ENCODE measurements around the gene LMTK3.

Gene LMTK3

DNA sequence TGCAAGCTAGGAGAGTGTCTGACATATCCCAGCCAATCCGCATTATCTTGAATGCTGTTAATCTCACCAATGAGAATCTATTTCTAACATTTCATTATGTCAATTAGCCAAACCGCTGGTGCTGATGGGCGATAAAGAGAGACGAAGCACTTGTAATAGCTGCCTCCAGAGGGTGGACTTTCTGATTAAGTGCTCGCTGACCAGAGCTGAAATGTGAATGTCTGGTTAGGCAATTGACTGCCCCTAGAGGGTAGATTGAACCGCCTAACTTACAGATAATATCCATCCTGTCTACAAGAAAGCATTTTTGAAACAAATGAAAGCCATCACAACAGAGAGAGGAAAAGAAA is 66.4 kb downstream of the LMTK3 start:
- no peak for DNase-seq

DNA sequence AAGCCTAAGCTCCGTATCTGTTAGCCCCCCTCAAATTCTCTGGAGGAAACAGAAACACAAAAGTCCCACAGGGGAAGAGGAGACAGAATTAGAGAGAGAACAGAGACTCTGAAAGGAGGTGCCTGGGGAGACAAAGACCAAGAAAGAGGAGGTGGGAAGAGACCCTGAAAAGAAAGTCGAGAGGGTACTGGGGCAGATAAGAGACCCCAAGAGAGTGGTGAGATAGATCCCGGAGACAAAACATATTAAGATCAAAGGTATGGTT is 66.8 kb downstream of the LMTK3 start:
- DNase-seq = no peak

DNA sequence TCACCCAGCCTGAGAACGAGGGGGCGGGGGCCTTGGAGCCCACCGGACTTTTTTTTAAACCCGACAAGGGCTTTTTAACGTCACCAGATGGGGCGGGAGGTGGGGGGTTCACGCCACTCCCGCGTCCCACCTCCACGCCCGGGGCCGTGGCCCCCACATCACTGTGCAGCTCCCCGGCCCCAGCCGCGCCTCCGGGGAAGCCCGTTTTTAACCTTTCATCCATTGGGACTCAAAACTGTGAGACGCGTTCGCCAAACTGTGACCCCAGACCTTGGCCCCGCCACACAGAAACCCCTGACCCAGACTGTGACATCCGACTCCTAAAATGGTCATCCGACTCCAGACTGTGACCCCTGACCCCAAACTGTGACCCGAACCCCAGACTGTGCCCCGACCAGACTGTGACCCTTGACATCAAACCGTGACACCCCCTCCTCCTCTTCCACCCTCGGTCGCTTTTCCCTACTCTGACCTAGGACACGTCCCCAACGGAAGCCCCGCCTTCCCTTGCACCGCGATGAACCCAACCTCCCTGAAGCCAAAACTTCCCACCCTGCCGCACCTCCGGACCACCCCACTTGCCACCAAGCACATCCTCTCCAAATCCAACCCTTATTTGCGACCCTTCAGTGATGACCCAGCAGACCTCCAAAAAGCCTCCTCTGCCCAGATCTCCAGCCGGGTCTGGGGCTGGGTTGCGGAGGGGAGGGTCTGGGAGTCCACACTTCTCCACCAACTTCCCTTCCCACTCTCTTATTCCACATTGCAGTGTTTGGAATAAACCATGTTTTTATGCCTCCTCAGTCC is 67.3 kb downstream of the LMTK3 start:
- DNase-seq = no peak

DNA sequence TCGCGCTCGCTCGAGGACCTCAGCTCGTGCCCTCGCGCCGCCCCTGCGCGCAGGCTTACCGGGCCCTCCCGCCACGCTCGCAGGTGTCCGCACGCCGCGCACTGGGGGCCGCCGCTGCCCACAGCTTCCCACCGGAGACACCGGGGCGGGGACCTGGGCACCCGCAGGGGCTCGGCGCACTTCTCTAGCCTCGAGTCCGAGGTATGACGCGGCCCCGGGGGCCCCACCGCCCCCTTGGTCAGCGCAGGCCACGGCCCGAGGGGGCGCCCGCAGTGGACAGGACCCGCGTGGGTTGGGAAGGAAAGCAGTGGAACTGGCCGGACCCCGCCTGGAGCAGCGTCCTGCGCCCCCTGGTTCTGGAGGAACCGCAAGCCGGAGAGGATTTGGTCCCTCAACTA is 67.9 kb downstream of the LMTK3 start:
- no peak for DNase-seq

DNA sequence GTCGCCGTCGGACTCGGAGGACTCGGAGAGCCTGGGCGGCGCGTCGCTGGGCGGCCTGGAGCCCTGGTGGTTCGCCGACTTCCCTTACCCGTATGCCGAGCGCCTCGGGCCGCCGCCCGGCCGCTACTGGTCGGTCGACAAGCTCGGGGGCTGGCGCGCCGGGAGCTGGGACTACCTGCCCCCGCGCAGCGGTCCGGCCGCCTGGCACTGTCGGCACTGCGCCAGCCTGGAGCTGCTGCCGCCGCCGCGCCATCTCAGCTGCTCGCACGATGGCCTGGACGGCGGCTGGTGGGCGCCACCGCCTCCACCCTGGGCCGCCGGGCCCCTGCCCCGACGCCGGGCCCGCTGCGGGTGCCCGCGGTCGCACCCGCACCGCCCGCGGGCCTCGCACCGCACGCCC is 68.4 kb downstream of the LMTK3 start:
- no peak for DNase-seq

DNA sequence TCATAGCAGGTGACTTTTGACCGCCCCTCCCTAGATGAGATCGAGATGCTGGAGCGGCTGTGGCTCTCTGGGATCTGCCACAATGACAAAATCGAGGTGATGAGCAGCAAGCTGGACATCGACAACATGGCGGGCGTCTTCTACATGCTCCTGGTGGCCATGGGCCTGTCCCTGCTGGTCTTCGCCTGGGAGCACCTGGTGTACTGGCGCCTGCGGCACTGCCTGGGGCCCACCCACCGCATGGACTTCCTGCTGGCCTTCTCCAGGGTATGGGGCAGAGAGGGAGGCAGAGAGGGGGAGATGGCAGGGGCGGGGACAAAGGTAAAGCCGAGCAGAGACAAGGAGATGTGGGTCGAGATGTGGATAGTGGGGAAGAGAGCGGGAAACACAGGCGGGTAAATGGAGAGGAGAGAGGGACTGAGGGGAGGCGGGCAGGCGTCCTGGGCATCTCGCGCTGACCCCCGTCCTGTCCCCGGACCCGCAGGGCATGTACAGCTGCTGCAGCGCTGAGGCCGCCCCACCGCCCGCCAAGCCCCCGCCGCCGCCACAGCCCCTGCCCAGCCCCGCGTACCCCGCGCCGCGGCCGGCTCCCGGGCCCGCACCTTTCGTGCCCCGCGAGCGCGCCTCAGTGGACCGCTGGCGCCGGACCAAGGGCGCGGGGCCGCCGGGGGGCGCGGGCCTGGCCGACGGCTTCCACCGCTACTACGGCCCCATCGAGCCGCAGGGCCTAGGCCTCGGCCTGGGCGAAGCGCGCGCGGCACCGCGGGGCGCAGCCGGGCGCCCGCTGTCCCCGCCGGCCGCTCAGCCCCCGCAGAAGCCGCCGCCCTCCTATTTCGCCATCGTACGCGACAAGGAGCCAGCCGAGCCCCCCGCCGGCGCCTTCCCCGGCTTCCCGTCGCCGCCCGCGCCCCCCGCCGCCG is 69.3 kb downstream of the LMTK3 start:
- DNase-seq = no peak

DNA sequence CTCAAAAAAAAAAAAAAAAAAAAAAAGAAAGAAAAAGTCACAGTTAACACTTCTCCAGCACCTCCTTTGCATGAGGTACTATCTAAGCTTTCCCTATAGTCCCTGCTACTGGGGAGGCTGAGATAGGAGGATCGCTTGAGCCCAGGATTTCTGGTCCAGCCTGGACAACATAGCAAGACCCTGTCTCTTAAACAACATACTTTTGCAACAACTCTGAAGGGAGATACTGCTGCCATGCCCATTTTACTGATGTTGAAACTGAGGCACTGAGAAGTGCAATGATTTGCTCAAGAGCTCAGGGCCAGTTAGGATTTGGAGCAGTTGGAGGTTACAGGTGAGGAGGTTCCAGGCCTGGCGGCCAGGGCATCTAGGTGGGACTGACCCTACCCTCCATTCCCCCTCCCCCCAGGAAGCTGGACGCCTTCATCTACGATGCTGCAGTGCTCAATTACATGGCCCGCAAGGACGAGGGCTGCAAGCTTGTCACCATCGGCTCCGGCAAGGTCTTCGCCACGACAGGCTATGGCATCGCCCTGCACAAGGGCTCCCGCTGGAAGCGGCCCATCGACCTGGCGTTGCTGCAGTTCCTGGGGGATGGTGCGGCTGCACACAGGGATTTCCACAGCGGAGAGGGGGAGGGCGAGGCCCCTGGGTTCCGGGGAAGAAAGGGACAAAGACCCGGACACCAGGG is 70.1 kb downstream of the LMTK3 start:
- no peak for DNase-seq

DNA sequence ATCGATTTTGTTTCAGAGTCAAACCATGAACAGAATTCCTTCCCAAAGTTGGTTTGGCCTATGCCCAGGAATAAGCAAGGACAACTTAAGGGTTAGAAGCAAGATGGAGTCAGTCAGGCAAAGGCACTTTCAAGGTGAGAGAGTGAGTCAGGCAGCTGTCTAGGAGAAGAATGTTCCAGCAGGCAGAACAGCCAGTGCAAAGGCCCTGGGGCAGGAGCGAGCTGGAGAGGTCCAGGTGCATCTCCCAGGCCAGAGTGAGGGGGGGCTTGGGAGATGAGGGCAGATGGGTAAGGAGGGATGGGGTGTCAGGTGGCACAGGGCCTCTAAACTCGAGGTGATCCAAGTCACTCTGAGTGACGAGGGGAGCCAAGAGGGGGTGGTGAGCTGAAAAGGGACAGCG is 75.0 kb downstream of the LMTK3 start:
- no peak for DNase-seq
